OCI-M2 (cell line): ENCODE measurements around the gene PARD3B.

Experiments
- DNase-seq: peaks from one replicate; lab custom pipeline; 2025; ENCODE audit not compliant: unreplicated experiment; lab: John Stamatoyannopoulos, UW

The PARD3B gene

GRCh38 chr2:205170399-205170798 lies 625.1 kb downstream of the PARD3B start:
- no peak for DNase-seq

- DNase-seq: no peak
Observed at GRCh38 chr2:205171261-205171940, 626.1 kb downstream of the PARD3B start.

- DNase-seq: no peak
Observed at GRCh38 chr2:205175831-205176230, 630.6 kb downstream of the PARD3B start.

- DNase-seq: no peak
Observed at GRCh38 chr2:205176546-205176945, 631.3 kb downstream of the PARD3B start.

DNA sequence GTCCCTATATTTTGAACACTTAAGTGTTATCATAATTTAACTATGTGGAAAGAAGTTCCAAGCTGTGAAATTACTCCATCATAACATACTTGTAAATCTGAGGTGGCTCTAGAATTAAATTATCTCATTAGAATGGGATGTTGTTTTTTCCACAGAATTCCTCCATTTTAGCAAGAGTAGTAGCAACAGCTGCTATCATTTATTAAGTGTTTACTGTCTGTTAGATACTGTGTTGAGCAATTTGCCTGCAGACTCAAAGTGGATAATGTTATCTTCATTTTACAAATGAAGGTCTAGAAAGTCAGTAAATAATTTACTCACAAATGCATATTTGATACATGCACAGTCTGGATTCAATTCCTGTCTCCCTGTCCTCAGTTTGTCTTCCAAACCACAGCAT lies 632.3 kb downstream of the PARD3B start:
- DNase-seq: no peak

GRCh38 chr2:205180730-205181129 lies 635.5 kb downstream of the PARD3B start:
- DNase-seq: no peak

GRCh38 chr2:205187731-205188130 lies 642.5 kb downstream of the PARD3B start:
- DNase-seq: no peak

- DNase-seq: no peak
Observed at GRCh38 chr2:205188239-205189138, 643.2 kb downstream of the PARD3B start.

GRCh38 chr2:205189301-205189700 lies 644.0 kb downstream of the PARD3B start:
- DNase-seq: no peak

DNA sequence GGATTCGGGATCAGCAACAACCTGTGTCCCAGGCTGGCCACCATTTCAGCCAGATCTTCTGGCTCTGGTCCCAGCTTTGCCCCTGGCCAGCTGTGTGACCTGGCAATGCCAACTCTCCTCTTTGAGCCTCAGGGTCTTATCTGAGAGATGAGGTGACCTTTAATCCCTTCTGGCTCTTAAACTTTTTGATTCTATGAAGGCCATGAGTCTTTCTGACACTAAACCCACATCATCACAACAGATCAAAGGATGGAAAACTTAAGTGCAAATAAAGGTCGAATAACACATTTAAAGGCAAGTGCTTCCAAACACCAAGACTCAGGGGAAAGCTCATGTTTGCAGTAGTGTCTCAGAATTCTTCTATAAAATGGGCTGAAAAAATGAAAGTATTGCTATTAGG lies 645.3 kb downstream of the PARD3B start:
- no peak for DNase-seq

DNA sequence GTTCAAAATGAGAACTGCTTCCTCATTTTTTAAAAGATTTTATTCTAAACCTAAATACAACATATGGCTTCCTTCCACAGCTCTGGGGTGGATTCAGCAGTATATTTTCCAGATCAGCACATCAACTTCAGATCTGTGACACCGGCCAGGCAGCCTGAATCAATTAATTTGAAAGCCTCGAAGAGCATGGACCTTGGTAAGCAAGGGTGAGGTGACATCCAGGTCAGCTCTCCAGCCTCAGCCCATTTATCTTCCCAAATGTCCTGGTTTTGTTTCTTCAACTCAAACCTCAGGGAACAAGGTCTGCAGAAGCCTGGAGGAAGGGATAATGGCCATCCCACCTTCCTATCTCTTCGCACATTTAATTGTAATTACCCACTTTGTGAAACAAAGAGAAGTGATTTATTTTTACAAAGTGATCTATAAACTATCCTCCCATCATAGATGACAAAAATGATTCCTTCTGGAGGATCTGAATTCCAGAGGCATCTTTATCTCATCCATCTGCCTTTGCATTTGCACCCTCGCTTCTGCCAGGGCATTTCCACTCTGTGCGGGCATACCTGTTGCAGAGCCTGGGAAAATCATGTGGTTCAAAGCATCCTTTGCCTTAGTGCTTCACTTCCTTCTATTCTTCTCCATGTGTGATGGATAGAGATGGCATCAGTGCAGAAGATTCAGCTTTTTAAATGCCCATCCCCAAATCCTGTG lies 648.0 kb downstream of the PARD3B start:
- no peak for DNase-seq

- no peak for DNase-seq
Observed at GRCh38 chr2:205193836-205194228, 648.6 kb downstream of the PARD3B start.

DNA sequence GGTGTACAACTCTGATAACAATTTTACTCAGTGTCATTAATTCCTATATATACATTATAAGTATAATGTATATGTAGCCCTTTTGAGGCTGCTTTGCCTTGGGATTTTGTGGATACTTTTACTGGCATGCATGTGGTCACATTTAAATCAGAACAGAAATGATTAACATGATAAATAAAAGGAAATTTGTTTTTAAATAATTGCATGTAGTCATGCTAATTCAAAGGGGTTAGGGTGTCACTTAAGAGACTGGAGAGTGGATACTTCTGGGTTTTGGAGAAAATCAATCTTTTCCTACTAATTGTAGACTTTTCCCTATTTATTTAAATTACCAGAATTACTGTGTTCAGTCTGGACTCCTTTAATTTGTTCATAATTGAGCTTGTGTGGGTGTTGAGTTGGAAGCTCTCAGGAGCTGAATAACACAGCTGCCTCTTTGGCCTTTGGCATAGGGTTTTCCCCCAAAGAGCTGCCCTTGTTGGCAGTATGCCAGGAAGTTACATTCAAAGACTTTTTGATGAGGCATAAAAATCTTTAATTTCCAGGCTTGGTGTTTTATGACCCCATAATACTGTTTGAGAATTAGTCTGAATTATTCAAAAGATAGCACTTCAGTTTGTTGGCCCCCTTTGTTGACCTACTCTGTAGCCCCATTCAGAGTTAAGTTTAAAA lies 652.3 kb downstream of the PARD3B start:
- DNase-seq: no peak

DNA sequence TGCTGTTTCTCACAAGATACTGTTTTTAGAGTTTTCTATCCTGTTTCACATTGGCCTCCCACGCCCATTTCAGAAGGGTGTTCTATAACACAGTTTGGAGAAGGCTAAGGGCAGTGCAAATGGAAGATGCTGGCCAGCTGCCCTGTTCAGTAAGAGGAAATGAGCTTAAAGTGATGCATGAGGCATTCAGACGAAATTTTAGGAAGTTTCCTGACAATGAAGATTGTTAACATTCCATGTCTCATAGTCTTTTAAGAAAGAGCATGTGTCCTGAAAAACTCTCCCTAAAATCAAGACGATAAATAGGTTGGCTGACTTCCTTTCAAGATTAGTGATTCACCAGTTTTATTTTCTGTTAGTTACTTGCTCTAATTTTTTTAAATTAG lies 652.9 kb downstream of the PARD3B start:
- no peak for DNase-seq

- no peak for DNase-seq
Observed at GRCh38 chr2:205199165-205199850, 654.0 kb downstream of the PARD3B start.

GRCh38 chr2:205210494-205210893 lies 665.2 kb downstream of the PARD3B start:
- no peak for DNase-seq

- no peak for DNase-seq
Observed at GRCh38 chr2:205212357-205212756, 667.1 kb downstream of the PARD3B start.

GRCh38 chr2:205216092-205216491 lies 670.8 kb downstream of the PARD3B start:
- no peak for DNase-seq

DNA sequence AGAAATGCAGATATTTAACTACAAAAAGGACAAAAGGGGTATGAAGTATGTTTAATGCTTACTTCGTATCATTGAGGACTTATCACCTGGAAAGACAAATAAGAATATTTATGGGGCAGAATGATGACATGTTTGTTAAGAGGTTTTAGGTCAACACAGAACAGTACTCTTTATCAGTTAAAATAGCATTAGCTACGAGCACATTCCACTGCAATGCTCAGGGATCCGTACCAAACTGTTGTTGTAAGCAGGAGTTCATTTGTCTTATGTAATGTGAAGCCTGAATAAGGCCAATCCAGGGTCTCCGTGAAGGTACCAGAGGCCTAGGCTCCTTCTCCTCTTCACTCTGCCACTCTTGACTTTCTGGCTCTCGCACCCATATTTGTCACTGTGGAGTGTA lies 671.3 kb downstream of the PARD3B start:
- no peak for DNase-seq

DNA sequence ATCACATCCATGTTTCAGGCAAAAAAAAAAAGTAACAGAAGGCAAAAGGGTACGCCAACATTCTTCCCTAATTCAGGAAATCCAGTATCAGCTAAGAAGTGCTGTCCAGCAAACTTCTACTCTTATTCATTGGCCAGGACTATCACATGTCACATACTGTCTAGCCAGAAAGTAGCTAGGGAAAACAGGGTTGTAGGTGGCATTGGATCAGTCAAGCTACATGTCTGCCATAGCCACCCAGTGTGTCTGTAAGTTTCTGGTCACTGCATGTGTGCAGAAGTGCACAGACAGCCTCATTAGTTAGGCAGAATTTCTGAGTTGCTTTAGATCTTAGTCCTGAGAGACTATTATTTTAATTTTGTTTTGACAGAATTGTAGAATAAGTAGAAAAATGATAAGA lies 671.7 kb downstream of the PARD3B start:
- no peak for DNase-seq

GRCh38 chr2:205218056-205218455 lies 672.8 kb downstream of the PARD3B start:
- DNase-seq: no peak
